Stimulated activated CD4-positive, alpha-beta T cell treated with anti-CD3 and anti-CD28 coated beads, Interleukin-4, amount 100 ng/mL, for 4 hours (primary cell): ENCODE results near the gene VPS35L.

ENCODE experiments used
- DNase-seq, 2 experiments: peaks; one replicate each; pipeline ENCODE4 v3.0.0-alpha.2; 2020

Gene VPS35L

DNA sequence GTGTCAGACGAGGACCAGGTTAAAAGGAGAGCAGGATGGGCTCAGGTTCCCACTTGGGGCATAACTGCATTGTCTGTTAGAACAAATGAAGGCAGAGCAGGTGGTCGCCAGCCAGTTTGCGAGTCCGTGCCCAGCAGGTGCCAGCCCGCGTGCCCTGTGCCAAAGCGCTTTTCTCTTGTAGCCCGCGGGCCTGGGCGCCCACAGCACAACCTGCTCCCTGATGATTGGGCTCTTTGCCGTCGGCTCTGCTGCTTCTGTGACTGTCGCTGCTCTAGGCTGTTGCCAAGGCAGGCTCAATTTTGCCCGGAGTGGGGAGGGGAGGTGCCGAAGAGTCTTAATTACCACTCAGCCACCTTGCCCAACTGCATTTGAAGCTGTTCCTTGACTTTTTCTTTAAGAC lies 141.5 kb downstream of the VPS35L start:
- DNase-seq: no peak

DNA sequence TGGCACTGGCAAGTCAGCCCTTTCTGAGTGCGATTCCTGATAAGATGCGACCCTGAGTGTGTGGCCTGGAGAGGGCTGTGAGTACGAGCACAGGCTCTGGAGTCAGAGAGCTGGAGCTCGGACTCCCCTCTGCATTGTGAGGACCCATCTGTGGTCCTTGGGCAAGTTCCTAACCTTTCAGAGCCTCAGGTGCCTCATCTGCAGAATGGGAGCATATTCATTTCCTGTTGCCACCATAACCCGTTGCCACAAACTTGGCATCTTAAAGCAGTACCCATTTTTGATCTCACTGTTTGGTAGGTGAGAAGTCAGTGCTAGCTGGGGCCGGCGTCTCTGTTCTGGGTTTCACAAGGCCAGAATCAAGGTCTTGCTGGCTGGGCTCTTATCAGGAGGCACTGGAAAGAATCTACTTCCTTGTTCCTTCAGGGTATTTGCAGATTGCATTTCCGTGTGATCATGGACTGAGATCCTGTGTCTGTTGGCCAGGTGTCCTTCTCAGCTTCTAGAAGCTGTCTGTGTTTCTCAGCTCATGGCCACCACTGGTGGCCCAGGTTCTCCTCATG lies 142.3 kb downstream of the VPS35L start:
- DNase-seq: no peak

DNA sequence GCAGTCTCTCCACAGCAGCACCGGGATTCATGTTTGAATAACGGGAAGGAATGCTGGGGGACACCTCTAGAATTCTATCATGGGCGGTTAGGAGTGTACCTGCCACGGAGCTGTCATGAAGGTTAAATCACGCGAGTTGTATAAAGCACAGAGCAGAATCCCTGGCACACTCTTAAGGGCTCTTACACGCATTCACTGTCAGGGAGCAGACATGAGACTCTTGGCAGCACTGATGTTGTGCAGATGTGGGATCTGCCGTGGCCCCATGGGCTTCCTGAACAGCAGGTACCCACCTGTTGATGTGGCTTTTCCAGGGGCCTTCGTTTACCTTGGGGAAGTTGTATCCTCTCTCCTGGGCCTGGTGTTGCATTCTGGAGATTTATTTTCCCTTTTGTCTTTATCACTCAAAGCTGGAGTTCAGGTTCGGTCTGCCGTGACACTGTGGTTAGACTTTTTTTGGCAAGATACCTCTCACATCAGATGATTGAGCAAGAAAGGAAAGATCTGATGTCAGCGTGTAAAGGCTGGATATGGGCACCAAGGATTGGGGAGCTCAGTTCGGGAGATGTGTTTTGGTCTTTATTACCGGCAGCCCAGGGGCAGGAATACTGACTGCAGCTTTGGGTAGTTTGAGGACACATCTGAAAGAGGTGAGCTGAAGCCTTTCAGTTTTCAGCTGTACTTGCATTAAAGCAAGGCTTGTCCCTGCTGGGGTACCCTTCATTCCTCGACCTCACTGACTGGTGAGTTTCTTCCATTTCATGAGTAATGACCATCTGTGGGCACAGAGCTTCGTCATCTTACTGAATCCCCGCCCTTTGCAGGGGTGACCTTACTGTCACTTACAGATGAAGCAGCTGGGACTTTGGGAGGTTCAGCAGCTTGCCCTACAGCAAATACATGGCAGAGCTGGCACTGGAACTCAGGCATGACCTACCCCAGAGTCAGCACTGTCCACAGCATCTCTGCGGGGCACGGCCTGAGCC lies 143.3 kb downstream of the VPS35L start:
- no peak for DNase-seq

DNA sequence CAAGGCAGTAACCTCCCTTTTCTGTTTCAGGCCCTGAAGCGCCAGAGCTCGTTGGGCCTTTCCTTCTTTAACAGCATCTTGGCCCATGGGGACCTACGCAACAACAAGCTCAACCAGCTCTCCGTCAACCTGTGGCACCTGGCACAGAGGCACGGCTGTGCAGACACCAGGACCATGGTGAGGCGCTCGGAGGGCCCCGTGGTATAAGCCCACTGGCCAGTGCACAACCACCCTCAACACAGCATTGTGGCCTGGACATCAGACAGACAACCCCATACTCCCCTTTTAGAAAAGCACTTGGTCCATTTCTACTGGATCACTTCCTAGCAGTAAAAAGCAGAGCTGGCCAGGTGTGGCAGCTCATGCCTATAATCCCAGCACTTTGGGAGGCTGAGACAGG lies 144.0 kb downstream of the VPS35L start:
- DNase-seq: no peak

GRCh38 chr16:19700319-19700781 lies 144.8 kb downstream of the VPS35L start:
- no peak for DNase-seq

DNA sequence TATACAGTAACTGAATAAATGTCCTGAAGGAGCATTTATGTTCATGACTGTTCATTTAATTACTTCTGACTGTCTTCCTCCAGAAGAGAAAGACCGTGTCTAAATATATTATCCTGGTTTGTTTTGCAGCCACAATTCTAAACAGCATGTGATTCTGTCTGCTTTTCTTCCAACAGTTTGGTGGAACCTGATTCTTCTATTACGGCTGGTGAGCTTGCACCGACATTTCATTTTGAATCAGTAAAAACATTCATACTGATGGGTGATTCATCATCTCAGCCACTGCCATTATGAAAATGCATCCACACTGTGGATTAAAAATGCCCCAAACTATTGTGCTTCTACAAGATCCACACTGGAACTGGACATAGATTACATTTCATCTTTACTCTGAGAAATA lies 145.6 kb downstream of the VPS35L start:
- DNase-seq: no peak

DNA sequence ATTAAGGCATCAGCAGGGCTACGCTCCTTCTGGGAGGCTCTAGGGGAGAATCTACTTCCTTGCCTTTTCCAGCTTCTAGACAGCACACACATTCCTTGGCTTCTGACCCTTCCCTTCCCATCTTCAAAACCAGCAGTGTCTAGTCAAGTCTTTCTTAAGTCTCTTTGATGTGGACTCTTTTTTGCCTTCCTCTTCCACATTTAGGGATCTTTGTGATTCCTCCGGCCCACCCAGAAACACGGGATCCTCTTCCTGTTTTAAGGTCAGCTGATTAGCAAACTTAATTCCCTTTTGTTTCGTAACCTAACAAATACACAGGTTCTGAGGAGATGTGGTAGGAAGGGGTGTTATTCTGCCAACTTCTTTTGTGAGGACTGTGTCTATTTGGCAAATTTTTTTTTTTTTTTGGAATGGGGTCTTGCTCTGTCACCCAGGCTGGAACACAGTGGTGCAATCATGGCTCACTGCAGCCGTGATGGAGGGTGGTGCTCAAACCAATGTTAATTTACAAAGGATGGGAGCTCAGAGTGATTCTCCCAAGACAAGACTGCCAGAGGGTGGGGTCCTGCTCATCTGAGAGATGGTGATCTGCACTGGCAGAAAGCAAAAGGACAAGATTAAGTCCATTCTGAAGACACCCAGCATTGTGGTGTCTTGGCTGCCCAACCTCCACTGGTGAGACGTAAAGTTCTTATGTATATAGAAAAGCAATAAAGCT lies 147.8 kb downstream of the VPS35L start:
- no peak for DNase-seq

- no peak for DNase-seq
Measured at GRCh38 chr16:19704321-19705145, 149.0 kb downstream of the VPS35L start.

GRCh38 chr16:19705146-19705501 lies 149.6 kb downstream of the VPS35L start:
- DNase-seq: no peak

DNA sequence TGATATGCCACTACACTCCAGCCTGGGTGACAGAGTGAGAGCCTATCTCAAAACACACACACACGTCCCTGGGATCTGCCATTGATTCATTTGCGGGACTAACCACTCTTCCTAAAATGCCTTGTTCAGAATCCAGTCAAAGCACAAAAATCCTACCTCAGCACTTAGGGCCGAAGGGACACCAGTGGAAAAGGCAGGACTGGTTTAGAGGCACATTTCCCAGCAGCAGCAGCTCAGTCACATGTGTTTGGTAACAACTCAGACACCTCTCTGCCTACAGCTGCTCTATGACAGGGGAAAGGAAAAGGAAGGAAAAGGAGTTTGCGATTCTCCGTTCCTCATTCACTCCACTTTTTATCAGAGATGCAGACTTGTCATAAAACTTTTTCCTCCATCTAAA lies 150.3 kb downstream of the VPS35L start:
- no peak for DNase-seq

DNA sequence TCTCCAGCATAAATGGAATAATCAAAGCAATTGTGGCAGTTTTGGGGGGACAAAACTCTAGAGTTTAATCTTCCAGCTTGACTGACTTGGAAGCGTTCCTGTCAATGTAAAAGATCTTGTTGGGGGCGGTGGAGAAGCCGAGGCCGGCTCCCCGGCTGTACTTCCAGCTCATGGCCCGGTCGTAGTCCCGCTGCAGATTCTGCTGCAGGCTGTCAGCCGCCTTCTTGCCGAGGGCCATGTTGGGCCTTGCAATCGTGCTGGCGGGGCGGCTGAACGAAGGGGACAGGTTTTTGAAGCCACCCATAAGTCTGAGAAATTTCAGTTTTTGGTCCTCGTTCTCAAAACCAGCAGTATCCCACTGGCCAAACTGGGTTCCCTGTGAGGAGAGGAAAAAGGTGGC lies 151.3 kb downstream of the VPS35L start:
- DNase-seq: no peak

DNA sequence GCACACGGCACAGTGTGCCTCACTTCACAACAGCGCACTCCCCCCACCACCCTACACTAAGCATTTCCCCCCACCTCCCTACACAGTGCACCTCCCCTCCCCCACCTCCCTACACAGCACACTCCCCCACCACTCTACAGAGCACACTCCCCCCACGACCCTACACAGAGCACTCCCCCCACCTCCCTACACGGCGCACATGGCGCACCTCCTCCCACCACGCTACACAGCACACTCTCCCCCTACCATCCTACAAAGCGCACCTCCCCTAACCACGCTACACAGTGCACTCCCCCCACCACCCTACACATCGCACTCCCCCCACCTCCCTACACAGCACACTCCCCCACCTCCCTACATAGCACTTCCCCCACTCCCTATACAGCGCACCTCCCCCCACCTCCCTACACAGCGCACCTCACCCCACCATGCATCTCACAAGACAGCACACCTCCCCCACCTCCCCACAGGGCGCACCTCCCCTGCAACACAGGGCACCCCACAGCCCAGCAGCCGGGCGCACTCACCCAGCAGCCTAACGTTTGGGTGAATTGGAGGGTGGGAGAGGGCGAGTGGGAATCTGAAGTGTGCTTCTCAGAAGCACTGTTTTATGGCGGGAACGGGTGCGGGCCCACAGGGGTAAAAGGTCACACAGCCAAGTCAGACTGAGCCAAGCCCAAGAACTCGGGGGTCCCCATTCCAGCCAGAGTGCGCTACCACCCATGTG lies 152.2 kb downstream of the VPS35L start:
- DNase-seq: no peak

DNA sequence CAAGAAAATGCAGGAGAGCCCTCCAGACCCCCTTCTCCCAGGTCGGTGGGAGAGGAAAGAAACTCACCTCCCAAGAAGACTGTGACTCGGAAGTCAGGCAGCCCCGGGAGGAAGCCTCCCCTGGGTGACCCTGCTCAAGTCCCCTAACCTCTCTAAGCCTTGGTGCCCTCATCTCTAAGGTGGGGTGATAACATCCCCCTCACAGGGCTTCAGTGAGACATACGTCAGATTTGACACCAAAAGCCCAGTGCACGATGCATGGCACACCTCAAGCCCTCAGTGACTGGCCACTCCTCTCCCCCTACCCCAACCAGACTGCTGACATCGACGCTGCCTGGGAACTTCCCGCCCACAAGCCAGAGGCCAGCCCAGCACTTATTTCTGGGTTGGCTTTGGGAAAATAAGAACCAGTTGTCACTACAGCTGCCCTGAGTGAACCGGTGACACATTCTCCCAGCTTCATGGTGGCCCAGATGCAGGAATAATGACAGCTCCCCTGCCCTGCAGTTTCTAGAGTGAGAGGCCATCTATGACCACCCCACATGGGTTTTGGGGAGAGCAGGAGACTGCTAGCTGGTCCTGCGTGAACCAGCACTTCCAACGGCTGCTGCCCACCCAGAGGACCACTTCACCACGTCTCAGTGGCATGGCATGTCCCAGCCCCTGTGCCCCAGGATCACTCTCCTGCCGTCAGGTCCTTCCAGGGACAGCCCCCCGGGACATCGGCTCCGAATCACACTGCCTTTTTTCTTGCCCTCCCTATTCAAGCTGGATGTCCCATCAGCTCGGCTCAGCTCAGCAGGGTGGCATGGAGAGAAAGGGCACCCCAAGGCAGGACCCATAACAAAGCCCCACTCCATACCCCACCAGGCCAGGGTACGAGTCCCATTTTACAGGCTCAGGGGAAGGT lies 153.0 kb downstream of the VPS35L start:
- DNase-seq: no peak

DNA sequence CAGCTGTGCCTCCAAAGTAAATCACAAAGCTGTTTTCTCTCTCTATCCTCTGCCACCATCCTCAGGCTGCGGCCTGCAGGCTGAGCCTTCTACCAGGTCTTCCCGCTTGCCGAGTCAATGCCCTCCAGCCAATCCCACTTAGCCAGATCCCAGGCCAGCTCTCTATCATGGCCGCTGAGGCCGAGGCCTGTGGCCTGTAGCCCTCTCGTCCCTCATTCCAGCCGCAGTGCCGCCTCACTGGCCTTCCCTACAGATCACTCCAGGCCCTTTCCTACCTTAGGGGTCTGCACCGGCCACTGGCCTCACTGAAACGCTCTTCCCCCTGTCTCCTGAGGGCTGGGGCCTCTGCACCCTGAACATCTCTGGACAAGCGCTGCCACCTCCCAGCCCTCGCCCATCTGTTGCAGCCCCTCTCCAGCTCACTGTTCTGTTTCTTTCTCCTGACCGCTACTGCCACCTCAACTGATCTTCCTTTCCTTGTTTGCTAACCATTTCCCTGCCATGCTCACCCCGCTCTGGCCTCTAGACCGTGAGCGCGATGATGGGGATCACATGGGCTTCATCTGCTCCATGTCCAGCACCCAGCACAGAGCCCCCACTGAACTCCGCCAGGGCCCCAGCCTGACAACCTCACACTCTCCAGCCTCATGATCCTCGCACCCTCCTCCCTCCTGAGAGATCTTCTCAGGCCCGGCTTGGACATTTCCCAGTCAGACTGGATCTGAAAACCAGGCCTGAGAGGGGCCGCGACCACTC lies 154.1 kb downstream of the VPS35L start:
- no peak for DNase-seq

GRCh38 chr16:19710191-19710908 lies 154.8 kb downstream of the VPS35L start:
- DNase-seq: no peak

DNA sequence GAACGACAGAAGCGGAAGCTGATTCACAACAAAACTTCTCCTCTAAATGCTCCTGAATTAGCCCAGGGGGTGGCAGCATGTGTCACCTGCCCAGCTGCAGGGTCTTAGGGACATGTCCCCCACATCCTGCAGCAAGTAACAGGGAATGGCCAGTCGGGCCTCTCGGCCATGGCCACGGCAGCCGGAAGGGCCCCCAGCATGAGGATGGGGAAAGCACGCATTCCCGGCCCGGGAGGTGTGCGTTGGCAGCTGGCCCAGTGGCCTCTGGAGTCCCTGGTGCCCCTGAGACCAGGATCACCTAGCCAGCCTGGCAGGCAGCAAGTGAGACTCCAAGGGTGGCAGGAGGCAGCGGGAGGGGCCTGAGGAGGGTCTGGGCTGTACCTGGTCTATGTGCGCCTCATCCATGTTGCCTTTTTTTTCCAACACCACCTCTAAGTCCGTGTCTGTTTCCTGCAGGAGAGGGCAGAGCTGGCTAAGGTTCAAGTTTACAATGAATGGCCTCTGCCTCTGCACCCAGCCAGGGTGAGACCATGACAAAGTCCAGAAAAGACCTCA lies 155.6 kb downstream of the VPS35L start:
- no peak for DNase-seq

GRCh38 chr16:19711643-19712042 lies 156.1 kb downstream of the VPS35L start:
- DNase-seq: no peak

DNA sequence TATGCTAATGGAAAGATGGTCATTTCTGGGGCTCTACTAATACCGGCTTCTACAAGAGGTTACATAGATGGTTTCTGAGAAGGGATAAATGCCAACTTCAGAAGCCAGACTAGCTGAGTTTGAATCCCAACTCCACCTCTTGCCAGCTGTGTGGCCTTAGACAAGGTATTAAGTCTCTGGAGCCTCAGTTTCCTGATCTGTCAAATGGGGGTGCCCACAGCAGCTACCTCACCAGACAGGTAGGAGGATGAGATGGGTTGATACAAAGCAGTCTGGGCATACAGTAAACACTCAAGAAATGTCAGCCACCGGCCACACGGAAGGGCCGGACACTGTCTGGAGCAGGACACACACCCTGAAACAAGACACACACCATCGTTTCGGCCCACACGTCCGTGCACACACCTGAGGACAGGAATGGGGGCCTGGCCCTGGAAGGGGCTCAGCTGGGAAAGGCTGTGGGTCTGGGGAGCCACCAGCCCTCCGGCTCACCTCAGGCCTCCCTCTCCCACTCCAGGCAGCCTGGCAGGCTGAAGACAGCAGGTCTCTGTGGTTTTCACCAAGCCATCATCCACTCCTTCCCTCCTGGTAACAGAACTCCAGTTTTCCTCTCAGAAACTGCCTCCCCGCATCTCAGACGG lies 157.0 kb downstream of the VPS35L start:
- no peak for DNase-seq

DNA sequence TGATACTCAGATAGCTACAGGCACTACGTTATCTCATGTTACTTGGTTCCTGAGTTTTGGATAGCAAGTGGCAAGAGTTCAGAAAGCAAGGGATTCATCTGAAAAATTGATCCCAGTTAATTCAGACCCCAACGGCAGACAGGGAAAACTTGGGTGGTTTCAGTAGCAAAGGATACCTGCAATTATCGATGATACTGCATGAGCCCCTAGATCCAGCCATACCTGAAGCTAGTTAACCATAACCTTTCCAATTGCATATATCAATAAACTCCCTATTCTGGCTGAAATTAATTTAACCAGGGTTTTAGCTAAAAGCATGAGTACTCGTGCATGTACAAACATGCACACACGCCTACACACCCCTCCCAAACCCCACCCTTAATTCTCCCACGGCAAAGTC lies 158.2 kb downstream of the VPS35L start:
- no peak for DNase-seq
